CD4-positive, alpha-beta T cell treated with Interleukin-6 at 100 ng/mL for 8 hours (primary cell): ENCODE results near the gene EIF4B.
"Not testable (repeated sequence)": the region's sequence is repeated elsewhere in the genome, so short reads cannot be mapped to it uniquely, and the experiment has no call there.

Experiments used
- DNase-seq: peaks from one replicate; pipeline ENCODE4 v3.0.0-alpha.2; 2020; ENCODE audit warnings: mixed read lengths, low spot score

The EIF4B gene

DNA sequence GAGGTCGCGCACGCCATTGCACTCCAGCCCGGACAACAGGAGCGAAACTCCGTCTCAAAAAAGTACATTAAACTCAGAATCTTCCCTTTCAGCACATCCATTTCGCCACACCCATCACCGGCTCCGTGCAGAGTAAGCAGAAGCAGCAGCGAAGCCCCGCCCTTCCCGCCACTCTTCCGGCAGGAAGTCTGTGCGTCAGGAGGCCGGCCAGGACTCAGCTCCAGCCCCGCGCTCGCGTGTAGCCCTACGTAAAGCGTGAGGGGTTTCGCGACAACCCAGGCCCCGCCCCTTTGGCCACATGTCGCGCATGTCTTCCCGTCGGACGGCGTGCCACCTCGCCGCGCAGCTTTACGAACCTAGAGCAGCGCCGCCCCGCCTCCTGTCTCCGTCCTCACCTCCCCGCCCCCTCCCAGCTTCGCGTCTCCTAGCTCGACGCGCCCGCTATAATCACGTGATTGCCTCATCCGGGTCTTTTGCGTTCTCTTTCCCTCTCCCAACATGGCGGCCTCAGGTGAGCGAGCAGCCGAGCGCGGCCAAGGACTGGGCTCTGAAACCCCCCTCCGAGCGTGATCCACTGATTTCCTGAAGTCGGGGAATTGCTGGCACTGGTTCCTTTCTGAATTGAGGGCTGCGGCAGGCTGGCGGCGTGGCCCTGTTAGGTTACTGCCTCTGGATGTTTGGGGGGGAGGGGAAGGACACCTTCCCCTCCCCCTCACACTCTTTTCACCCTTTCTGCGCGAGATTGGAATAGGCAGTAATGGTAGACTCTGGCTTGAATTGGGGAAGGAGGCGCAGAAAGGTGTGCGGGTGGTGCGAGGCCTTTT is at the start of gene EIF4B:
Gene EIF4B (plus strand): TSS at position 471 of the 824 bp plus-strand sequence. CDS start 28 bp downstream, at position 499.
- peak; percentile 100 for DNase-seq

DNA sequence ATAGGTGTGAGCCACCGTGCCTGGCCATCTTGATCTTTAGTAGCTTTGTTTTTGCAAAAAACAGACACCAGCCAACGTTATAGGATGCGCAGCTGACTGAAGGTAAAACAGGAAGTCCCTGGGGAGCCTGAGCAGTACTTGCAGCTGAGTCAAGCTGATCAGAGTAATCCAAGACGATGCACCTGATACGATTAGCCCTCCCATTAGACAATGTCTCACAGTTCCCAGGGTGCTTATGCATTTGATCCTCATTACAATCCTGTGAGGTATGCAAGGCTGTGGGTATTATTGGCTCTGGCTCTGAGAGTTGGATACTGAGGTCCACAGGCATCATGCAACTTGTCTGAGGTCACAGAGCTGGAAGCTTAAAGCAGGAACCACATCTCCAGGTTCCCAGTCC is 49.3 kb upstream of the EIF4B start:
- peak; percentile 9 for DNase-seq

DNA sequence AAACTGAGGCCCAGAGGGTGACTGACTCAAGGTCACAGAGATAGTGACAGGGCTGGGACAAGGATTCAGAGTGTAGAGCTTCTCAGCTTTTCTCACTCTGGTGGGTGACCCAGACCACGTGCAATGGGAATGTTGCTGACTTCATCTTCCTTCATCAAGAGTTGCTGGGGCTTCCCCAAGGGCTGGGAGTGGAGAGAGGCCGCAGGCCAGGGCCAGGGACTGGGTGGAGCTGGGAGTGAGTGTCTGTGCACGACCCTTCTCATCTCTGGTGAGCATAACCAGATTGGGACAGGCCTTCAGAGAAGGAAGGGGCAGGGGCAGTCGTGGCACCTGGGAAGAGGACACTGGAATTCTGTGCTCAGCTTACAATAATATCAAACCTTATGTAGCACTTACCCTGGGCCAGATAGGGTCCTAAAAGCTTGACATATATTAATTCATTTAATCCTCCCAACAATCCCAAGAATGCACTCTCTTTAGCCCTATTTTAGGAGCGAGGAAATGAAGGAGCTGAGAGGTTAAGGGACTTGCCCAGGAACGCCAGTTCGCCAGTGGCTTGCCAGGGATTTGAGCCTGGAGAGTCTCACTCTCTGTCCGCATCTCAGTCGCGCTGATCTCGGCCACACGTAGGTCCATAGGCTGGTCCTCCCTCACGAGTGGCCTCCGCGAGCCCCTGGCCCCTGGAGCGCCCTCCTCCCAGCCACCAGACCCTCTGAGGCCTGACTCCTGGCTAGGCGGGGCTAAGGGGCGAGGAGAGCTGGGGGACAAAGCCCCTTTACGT is 41.5 kb upstream of the EIF4B start:
- DNase-seq: no peak

GRCh38 chr12:52965337-52965731 is 40.9 kb upstream of the EIF4B start:
- DNase-seq: no peak

DNA sequence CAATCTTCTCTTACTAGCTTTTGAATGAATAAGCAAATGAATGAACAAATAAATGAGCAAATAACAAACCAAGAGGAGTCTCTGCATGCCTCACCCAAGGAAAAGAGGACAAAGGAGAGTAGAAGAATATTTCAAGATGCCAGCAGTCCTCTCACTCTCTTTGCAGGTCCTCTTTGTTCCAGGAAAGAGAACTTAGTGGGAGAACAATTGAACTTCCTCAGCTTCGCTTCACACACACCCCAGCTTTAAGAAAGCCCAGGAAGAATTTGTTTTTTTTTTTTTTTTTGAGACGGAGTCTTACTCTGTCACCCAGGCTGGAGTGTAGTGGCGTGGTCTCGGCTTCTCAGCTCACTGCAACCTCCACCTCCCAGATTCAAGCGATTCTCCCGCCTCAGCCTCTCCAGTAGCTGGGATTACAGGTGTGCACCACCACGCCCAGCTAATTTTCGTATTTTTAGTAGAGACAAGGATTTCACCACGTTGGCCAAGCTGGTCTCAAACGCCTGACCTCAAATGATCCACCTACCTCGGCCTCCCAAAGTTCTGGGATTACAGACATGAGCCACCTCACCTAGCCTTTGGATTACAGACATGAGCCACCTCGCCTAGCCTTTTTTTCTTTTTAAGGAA is 37.0 kb upstream of the EIF4B start:
- DNase-seq: no peak

GRCh38 chr12:52969828-52970569 is 36.3 kb upstream of the EIF4B start:
- no peak for DNase-seq

DNA sequence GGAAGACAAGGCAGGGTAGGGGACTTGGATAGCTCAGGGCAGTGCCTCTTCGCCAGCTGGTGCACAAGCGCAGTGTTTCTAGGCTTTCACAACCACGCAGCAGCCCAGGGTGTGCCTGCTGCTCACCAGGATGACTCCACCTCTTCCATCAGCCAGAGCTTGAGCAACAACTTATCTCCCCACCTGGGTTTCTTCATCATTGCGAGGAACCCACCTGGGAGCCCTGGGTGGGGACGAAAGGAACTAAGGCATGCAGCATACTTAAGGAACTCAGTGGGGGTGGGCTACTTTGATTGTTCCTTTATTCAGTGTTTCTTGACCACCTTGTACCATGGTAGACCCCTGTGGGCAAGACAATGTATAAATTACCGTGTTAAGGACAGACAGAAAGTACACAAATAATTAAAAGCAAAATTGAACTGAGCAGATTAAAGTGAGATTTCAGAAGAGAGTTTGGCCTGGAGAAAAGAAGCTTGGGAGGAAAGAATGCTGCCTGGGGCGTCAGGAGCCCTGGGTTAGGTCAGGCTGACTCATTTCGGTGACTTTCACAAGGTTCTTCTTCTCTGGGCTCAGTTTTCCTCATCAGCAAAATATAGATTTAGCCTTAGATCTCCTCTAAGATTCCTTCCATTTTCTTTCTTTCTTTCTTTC is 34.5 kb upstream of the EIF4B start:
- no peak for DNase-seq

DNA sequence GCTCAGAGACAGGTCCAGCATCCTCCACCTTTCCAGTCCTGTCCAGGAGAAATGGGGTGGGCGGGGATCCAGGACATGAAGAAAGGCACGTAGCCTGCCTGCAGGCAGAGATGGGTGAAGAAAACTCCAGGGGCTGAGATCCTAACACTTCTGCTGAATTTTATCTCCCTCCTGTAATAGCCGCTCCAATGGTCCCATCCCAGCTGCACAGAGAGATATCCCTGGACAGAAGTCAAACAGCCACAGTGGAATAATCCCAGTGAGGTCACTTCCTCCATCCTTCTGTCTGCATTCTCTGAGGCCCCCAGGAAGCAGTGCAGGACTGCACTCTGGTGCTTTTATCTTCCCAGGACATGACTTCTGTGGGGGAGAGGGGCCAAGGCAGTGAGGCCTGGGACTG is 31.1 kb upstream of the EIF4B start:
- DNase-seq: no peak

DNA sequence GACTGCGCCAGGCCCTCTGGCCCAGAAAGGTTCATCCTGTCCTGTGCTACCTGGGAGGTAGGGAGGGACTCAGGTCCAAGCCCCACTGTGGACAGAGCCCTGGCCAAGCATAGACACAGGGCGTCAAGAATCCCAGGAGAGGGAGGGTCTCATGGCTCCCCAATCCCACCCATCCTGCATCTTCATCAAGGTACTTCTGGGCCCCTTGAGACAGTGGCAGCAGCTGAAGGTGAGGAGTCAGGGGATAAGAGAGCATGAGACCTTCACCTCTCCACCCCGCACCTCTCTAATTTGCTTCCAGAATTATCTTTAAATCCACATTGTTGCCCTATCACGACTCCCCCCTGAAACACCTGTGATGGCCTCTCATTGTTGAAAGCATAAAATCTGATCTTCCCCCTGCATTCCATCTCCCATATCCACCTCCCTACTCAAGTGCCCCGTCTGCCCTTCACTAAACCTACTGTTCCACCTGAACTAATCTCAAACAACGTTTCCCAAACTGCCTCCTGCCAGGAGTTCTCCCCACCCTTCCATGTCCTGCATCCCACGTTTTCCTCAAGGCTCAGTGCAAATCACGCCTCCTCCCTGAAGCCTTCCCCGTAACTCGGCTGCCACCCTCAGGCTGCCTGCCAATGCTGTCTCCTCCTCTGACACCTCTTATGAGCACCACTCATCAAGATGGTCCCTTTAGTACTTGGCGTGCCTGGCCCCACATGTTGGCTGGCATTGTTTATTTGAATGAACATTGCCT is 30.3 kb upstream of the EIF4B start:
- DNase-seq: no peak

DNA sequence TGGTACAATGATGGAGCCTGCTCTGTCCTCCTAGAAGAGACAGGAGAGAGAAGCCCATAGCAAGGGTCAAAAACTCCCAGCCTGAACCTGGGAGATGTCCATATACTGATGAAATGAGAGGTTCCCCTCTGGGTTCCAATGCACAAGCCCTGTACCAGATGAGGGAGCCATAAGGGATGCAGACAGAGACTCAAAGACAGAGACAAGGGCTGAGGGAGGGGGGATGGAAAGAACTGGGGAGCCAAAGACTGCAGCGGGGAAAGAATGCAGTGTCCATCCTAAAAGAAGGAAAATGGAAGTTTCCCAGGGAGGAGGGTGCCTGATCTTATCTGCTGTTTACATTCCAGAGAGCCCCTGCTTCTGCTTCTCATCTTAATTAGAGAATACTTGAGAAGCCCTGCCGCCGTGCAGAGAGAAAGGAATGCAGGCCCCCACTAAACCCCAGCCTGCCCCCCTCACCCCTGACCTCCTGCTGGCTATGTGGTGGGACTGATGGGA is 29.6 kb upstream of the EIF4B start:
- DNase-seq: no peak

- DNase-seq: no peak
Measured at GRCh38 chr12:52977170-52977569, 29.1 kb upstream of the EIF4B start.

- DNase-seq: no peak
Measured at GRCh38 chr12:52980096-52980649, 26.1 kb upstream of the EIF4B start.

DNA sequence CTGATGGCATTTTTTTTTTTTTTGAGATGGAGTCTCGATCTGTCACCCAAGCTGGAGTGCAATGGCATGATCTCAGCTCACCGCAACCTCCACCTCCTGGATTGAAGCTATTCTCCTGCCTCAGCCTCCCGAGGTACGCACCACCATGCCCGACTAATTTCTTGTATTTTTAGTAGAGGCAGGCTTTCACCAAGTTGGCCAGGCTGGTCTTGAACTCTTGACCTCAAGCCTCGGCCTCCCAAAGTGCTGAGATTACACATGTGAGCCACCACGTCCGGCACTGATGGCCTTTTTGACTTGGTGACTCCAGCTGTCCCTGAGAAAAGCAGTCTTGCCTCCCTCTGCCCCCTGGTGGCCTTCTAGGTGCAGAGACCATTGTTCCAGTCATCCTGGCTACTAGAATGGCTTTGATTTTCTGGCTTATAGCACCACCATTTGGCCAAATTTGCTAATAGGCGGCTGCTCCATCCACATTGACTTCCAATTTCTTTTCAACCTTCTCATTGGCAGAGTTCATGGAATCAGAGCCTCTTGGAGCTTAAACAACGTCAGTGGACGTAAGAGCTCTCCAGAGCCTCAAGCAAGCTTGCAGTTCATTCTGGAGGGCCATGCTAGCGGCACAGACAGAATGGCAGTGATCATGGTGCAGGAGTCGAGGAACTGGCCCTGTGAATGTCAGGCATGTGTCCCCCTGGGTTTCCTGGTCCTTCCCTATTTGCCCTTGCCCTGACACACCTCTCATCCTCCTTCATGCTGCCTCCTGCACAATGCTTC is 25.4 kb upstream of the EIF4B start:
- peak; percentile 84 for DNase-seq

DNA sequence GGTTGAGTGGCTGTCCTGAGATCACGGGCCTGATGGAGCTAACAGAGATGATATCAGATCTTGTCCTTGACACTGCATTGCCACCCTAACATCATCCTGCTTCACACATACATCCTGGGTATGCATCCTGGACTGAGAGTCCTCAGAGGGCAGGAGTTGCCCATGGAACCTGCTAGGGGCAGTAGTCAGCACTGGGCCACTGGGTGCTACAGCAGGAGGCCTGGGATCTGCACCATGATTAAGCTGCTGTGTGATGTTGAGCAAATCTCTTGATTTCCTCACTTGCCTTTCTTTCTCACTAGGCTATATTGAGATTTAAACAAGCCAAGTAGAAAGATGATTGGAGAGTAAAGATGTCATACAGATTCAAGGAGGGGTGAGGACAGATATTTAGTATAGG is 22.1 kb upstream of the EIF4B start:
- no peak for DNase-seq

- no peak for DNase-seq
Measured at GRCh38 chr12:52988898-52989297, 17.4 kb upstream of the EIF4B start.

GRCh38 chr12:52990206-52990605 is 16.1 kb upstream of the EIF4B start:
- DNase-seq: no peak

DNA sequence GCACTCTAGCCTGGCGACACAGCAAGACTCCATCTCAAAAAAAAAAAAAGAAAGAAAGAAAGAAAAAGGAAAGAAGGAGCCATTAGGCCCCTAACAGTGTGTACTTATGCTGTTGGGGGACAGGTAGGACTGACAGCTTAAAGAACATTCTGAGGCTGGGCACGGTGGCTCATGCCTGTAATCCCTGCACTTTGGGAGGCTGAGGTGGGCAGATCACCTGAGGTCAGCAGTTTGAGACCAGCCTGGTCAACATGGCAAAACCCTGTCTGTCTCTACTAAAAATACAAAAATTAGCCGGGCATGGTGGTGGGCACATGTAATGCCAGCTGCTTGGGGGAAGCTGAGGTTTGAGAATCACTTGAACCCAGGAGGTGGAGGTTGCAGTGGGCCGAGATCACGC is 14.0 kb upstream of the EIF4B start:
- DNase-seq: not testable (repeated sequence)

DNA sequence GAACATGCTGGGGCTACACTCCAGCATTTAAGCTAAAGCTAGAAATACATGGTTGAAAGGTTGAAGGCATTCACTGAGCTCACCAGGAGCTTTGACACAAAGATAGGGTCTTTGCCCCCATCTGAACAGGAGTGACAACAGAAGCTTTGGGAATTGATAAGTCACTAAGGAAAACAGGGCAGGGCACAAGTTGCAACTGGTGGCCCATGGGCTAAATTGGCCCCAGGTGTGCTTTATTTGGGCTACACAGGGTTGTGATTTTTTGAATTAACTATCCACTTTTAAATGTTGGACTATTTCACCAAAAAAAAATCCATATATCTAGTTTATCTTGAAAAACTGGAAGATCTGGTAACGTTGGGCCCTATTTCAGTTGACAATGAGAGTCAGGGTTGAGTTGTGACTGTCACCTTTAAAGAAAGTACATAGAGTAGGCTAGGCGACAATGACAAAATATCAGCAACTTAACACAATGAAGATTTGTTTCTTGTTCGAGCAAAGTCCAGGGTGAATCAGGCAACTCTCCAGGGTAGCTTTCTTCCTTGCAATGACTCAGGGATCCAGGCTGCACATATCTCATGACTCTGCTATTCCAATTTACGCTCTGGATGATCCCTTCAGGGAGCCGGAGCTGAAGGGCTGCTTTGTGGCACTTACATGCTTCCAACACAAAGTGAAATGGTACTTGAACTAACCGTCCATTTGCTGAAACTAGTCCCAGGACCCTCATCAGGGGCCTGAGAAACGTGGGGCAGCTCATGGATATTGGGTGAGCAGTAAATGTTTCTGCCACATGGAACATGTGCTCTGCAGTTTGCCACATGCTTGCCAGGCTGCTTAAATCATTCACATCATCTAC is 13.3 kb upstream of the EIF4B start:
- no peak for DNase-seq

GRCh38 chr12:52993558-52993869 is 12.7 kb upstream of the EIF4B start:
- no peak for DNase-seq
